ENCODE data around the gene NOXO1.
A peak's percentile ranks its signal among the peaks of the same experiment; 100 is the strongest.

GRCh38 chr16:1929578-1930337 lies 51.5 kb downstream of the NOXO1 start:
- TF ChIP-seq CTCF (IDR thresholded peaks at IDR 0.05; ENCODE audit: low read depth, low read length), result peak; percentile 54
- peak; percentile 52 for TF ChIP-seq POLR2A (IDR thresholded peaks at IDR 0.05; ENCODE audit: extremely low read depth, insufficient read length)
- peak; percentile 93 for TF ChIP-seq MAX (IDR thresholded peaks at IDR 0.05; ENCODE audit: low read depth, low read length)
- TF ChIP-seq MYC (IDR thresholded peaks at IDR 0.05; ENCODE audit: low read depth, low read length), result peak; percentile 94
